Liver (tissue), 3 donors: ENCODE data around the gene FAM216B.

ENCODE experiments used
- FOXA1 ChIP-seq: IDR thresholded peaks from 2 replicates; pipeline ENCODE4 v1.6.1; 2016; ENCODE audit warnings: antibody characterized with exemption
- GABPA ChIP-seq, 2 donors: IDR thresholded peaks in 1 of 2; conservative IDR thresholded peaks in 1 of 2; 2 replicates each; pipeline ENCODE4 v1.6.1; 2016; ENCODE audit warnings: antibody characterized with exemption in 2 of 2, mild to moderate bottlenecking in 1 of 2, moderate library complexity in 1 of 2
- HNF4A ChIP-seq, 2 donors: conservative IDR thresholded peaks; 2 replicates each; pipeline ENCODE4 v1.6.1; 2016; ENCODE audit warnings: antibody characterized with exemption in 2 of 2, mild to moderate bottlenecking in 2 of 2
- HNF4G ChIP-seq: IDR thresholded peaks from 2 replicates; pipeline ENCODE4 v1.6.1; 2016; ENCODE audit warnings: antibody characterized with exemption
- JUND ChIP-seq, 2 donors: IDR thresholded peaks; 2 replicates each; pipeline ENCODE4 v1.6.1; 2016; ENCODE audit warnings: antibody characterized with exemption in 2 of 2
- NR2F2 ChIP-seq: IDR thresholded peaks from 2 replicates; pipeline ENCODE4 v1.6.1; 2016; ENCODE audit warnings: antibody characterized with exemption
- RXRA ChIP-seq, 2 donors: IDR thresholded peaks; 2 replicates each; pipeline ENCODE4 v1.6.1; 2017 to 2018; ENCODE audit warnings: antibody characterized with exemption in 2 of 2, mild to moderate bottlenecking in 1 of 2
- SP1 ChIP-seq: IDR thresholded peaks from 2 replicates; pipeline ENCODE4 v1.6.1; 2018; ENCODE audit warnings: antibody characterized with exemption, mild to moderate bottlenecking
- TAF1 ChIP-seq: conservative IDR thresholded peaks from 2 replicates; pipeline ENCODE4 v1.6.1; 2016; ENCODE audit warnings: antibody characterized with exemption, mild to moderate bottlenecking
- TF ChIP-seq, protein P1 (sequence below): fragments of 150-350 bp; IDR thresholded peaks from 2 replicates; pipeline ENCODE4 v1.5.1; 2017; ENCODE audit warnings: improper control_type of control experiment, low read depth, low read length; ENCODE audit not compliant: missing input control
- TF ChIP-seq, protein P2 (sequence below): IDR thresholded peaks from 2 replicates; pipeline ENCODE4 v1.6.1; 2016; ENCODE audit warnings: antibody characterized with exemption
- TF ChIP-seq, protein P3 (sequence below): IDR thresholded peaks from 2 replicates; pipeline ENCODE4 v1.6.1; 2016; ENCODE audit warnings: antibody characterized with exemption
- TF ChIP-seq, protein P4 (sequence below): IDR thresholded peaks from 2 replicates; pipeline ENCODE4 v1.6.1; 2016; ENCODE audit warnings: antibody characterized with exemption
- donor health status: healthy.
- donor health status: healthy.

DNA sequence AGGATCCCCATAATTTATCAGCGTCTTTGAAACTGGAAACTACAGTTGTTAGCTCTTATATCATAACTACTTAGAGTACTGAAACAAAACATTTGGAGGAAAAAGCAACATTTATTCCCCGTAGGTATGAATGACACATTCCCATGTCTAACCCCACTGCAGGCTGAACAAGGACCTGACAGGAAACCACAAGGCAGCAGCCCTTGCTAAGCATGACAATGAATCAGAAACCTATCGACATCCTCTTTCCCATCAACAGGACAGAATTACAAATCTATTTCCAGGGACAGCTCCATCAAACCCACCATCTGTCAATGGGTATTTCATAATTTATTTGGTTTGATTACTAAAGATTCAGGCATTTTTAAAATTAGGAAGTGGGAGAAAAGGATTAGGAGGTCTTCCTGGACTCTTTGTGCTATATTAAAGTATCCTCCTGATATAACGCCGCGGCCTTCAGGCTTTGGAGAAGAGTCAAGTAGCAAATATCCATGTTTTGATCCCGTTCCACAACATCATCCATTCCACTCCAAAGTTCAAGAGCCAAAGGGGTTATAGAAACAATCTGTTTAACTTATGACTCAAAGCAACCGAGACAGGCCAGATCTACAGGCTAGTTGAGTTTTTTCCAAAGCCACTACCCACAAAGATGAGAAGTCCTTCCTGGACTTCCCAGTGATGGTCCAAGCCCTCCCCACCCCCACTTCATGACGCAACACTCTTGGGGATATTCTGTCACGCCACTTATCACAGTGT is 51.1 kb downstream of the FAM216B start:
- TF ChIP-seq, protein P1, sequence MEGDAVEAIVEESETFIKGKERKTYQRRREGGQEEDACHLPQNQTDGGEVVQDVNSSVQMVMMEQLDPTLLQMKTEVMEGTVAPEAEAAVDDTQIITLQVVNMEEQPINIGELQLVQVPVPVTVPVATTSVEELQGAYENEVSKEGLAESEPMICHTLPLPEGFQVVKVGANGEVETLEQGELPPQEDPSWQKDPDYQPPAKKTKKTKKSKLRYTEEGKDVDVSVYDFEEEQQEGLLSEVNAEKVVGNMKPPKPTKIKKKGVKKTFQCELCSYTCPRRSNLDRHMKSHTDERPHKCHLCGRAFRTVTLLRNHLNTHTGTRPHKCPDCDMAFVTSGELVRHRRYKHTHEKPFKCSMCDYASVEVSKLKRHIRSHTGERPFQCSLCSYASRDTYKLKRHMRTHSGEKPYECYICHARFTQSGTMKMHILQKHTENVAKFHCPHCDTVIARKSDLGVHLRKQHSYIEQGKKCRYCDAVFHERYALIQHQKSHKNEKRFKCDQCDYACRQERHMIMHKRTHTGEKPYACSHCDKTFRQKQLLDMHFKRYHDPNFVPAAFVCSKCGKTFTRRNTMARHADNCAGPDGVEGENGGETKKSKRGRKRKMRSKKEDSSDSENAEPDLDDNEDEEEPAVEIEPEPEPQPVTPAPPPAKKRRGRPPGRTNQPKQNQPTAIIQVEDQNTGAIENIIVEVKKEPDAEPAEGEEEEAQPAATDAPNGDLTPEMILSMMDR: no peak
- TF ChIP-seq FOXA1: no peak
- TF ChIP-seq HNF4G: peak; percentile 74
- no peak for TF ChIP-seq NR2F2
- TF ChIP-seq, protein P2, sequence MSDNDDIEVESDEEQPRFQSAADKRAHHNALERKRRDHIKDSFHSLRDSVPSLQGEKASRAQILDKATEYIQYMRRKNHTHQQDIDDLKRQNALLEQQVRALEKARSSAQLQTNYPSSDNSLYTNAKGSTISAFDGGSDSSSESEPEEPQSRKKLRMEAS: peak; percentile 51
- peak; percentile 45 for TF ChIP-seq SP1
- TF ChIP-seq, protein P3, sequence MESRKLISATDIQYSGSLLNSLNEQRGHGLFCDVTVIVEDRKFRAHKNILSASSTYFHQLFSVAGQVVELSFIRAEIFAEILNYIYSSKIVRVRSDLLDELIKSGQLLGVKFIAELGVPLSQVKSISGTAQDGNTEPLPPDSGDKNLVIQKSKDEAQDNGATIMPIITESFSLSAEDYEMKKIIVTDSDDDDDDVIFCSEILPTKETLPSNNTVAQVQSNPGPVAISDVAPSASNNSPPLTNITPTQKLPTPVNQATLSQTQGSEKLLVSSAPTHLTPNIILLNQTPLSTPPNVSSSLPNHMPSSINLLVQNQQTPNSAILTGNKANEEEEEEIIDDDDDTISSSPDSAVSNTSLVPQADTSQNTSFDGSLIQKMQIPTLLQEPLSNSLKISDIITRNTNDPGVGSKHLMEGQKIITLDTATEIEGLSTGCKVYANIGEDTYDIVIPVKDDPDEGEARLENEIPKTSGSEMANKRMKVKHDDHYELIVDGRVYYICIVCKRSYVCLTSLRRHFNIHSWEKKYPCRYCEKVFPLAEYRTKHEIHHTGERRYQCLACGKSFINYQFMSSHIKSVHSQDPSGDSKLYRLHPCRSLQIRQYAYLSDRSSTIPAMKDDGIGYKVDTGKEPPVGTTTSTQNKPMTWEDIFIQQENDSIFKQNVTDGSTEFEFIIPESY: peak; percentile 52
- TF ChIP-seq TAF1: no peak
- peak in 1 of 2 donors; percentile 26 for TF ChIP-seq GABPA (IDR thresholded peaks at IDR 0.05 in 1 of 2, conservative IDR thresholded peaks at IDR 0.05 in 1 of 2)
- peak in 1 of 2 donors; percentile 78 for TF ChIP-seq RXRA (IDR thresholded peaks at IDR 0.05)
- peak; percentile 96 to 99 for TF ChIP-seq HNF4A (conservative IDR thresholded peaks at IDR 0.05)
- TF ChIP-seq JUND (IDR thresholded peaks at IDR 0.05): peak in 1 of 2 donors; percentile 89
- TF ChIP-seq, protein P4, sequence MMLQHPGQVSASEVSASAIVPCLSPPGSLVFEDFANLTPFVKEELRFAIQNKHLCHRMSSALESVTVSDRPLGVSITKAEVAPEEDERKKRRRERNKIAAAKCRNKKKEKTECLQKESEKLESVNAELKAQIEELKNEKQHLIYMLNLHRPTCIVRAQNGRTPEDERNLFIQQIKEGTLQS: peak; percentile 40
